Suppressor macrophage (primary cell): Measurements from ENCODE around the gene PARG.
"Not testable (repeated sequence)": the region's sequence is repeated elsewhere in the genome, so short reads cannot be mapped to it uniquely, and the experiment has no call there.

ENCODE experiments used
- DNase-seq, 4 experiments: peaks; one replicate each; pipeline ENCODE4 v3.0.0-alpha.2; 2020 to 2022

Gene PARG

DNA sequence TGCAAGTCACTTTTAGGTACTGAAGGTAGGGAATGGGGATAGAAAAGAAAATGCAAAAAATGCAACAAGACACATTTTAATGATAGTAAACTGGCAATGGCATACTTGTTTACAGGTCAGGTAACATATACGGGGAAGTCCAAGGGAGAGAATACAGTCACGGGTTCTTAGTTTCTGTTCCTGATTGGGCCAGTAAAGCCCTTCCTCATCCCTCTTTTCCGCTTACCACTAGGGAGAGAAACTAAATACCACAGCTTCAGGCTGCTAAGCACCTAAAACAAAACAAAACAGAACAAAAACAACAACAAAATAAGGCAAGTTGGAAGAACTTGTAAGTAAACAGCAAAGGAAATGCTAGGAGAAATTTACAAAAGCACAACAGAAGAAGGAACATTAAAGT is 114.5 kb downstream of the PARG start:
- DNase-seq = peak; percentile 29 to 63 (median 50)

DNA sequence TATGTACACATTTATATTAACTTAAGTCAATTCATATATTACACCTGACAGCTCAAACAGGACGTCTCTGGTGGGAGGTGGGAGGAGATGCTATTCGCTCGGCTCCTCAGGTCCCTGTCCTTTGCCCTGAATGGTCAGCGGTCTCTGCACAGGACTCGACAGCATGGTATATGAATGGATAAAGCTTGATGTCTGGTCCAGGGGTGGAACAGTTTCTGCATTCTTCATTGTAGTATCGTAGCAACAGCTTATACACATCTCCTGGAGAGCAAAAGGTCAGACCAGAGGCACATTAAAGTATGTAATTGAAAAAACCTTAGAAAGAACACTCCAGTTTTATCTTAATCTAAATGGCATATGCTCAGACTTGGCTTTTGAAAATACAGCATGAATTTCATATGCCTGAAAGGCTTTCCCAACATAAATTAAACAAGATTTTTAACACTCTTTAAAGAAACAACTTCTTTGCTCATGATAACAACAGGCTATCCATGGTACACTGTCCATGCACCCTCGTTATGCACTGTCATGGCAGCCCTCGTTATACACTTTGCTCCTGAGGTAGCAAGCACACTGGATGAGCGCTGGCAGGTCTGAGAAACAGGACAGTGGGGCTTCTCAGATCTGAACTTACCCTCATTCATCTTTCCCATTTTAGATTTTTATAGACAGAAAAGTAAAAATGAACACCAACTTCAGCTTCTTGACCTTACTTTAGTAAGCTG is 122.4 kb downstream of the PARG start:
- DNase-seq = no peak

DNA sequence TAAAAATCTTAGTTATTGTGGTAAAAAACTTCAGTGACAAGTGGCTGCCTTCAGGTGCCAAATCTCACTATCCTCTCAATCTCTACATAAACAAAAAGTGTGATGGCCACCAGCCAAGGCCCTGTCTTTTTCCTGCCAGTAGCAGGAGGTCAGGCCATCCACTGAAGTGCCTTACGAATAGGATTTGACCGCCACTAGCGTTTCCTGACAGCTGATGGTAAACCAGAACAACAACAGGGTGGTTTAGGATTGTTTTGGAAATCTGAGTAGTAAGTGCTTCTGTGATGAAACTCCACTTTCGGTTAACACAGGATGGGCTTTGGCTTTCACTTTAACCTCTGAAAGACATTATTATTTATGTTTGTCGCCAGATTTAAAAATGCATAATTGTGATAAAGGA is 124.0 kb downstream of the PARG start:
- DNase-seq = no peak

DNA sequence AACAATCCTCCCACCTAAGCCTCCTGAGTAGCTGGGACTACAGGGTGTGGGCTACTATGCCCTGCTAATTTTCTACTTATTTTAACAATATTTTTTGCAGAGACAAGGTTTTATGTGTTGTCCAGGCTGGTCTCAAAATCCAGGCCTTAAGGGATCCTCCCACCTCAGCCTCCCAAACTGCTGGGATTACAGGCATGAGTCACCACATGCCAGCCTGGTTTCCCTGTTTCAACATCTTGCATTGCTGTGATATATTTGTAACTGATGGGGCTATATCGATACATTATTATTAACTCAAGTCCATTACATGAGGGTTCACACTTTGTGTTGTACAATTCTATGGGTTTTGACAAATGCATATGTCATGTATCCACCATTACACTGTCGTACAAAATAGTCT is 137.8 kb downstream of the PARG start:
- DNase-seq = no peak

DNA sequence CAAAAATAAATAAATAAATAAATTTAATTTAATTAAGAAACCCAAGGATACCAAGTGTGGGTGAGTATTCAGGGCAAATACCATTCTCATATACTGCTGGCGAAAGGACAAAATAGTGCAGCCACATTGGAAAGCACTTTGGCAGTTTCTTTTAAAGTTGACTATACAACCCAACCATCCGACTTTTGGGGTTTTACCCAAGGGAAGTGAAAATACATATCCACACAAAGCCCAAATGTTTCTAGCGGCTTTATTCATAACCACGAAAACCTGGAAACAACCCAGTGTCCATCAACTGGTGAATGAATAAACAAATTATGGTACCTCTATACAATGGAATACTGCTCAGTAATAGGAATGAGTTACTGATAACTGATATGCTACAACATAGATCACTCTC is 143.6 kb downstream of the PARG start:
- no peak for DNase-seq

DNA sequence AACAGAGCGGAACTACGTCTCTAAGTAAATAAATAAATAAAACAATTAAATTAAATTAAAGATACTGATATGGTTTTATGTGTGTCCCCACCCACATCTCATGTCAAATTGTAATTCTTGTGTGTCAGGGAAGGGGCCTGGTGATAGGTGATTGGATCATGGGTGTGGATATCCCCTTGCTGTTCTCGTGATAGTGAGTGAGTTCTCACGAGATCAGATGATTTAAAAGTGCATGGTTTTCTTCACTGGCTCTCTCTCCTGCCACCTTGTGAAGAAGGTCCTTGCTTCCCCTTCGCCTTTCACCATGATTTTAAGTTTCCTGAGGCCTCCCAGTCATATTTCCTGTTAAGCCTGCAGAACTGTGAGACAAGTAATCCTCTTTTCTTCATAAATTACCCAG is 150.7 kb downstream of the PARG start:
- DNase-seq = no peak

DNA sequence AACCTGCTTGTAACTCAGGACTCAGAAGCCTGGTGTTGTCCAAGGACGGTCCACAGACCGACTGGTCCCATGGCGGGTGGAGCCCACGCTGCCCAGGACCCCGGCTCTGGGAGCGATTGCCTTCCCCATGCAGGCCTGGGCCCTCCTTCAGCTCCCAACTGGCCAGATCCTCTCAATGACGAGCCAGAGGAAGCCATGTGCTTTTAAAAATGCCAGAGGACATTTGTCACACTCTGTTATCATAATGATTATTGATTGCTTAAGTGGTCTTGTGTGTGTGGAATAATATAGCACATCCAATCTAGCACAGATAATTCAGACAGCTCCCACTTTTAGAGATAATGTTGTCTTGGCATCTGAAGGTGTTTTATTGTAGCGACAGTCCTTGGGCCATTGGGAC is 157.1 kb downstream of the PARG start:
- DNase-seq = no peak

DNA sequence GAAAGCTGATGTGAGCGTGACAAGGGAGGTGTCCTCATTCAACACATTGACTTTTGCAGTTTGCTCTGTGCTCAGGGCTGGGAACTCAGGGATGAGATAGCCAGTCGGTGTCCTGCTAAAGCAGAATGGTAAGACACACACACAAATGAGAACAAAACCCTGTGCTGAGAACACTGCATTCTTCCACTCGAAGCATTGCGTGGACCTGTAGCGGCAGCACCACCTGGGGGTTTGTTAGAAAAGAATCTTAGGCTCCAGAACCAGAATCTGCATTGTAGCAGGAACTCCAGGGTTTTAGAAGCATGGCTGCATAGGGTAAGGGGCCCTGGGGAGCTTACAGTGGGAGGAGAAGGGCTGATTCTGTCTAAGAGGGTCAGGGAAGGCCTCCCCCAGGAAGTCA is 158.2 kb downstream of the PARG start:
- DNase-seq = no peak

DNA sequence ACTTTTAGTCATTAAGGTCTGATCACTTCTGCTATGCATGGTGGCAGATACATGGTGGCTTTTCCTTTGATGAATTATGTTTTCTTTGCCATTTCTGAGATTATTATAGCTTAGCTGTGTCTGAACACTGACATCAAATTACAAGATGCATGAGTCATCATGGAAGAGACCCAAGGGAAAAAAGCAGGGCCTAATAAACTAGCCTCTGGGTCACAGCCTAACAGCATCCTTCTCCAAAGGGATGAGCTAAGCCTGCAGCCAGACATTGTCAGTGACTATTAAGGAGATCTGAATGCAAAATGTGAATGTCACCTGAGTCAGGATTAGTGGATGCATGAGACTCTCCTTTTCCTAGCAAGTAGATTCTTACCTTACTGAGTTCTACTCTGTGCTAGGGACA is 160.6 kb downstream of the PARG start:
- DNase-seq = no peak

DNA sequence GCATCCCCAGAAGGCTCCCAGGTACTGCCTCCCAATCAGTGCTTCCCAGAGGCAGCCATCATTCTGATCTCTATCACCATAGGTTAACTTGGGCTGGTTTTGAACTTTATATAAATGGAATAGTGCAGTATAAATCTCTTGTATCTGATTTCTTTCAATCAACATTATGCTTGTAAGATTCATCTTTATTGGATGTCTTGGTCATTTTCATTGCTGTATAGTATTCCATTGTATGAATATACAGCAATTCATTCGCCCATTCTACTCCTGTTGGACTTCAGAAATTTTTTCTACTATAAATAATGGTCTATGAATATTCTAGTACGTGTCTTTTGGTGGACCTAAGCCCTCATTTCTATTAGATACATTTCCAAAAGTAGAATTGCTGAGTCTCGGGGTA is 163.6 kb downstream of the PARG start:
- no peak for DNase-seq

DNA sequence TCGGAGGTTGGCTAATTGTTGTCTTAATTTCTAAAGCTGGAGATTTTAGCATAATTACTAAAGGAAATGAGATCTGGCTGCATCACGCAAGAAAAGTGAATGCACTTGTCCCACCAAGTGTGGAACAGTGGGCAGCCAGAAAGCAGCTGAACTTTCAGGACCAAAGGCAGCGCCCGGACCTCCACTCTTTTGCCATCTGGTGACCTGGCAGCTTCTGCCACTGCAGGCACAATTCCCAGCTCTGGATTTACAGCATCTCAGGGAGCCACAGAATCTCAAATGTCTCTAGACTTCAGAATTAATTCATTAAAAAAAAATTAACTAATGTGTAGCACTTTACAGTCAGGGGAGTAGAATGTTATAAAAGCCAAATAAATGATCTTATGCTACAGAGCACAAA is 165.0 kb downstream of the PARG start:
- no peak for DNase-seq

DNA sequence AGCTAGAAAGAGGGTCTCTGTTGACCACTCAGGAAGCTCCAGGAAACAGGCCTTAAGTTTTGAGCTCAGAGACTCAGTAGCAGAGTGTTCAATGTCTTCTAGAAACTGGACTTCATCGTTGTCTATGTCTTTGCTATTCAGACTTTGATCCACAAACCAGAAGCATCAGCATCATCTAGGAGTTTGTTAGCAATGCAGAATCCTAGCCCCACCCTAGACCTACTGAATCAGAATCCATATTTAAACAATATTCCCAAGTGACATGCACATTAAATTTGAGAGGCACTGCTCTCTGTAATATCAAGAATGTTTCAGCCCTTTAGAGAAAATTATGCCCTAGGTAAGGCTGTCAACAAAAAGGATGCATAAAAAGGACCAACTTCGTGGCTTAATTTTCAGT is 166.8 kb downstream of the PARG start:
- no peak for DNase-seq

DNA sequence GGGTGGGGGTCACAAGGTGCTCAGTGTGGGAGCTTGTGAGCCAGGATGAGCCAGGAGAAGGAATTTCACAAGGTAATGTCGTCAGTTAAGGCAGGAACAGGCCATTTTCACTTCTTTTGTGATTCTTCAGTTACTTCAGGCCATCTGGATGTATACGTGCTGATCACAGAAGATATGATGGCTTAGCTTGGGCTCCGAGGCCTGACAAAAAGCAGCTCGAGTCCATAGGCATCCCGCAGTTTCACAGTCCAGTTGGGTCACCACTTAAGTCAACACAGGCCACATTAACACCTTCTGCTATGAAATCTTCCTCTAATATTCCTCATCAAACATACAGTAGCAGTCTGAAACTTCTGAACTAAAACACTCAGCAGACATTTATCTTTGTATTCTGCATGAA is 168.9 kb downstream of the PARG start:
- not testable (repeated sequence) for DNase-seq

DNA sequence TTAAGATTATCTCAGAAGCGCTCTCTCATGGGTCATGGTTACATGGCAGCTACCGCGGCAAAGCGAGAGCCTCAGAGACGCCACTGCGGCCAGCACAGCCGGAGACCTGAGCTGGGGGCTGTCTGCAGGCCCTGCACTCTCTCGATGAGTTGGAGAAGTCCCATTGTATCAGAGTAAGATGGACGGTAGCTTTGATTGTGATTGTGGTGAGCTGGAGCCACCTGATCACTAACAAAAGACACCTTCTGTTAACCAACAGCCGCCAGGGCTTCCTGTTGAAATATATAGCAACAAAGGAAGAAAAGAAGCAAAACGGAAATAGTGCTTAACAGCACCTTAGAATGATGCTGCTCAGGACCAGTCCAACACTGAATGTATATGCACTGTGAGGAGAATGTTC is 170.8 kb downstream of the PARG start:
- not testable (repeated sequence) for DNase-seq

DNA sequence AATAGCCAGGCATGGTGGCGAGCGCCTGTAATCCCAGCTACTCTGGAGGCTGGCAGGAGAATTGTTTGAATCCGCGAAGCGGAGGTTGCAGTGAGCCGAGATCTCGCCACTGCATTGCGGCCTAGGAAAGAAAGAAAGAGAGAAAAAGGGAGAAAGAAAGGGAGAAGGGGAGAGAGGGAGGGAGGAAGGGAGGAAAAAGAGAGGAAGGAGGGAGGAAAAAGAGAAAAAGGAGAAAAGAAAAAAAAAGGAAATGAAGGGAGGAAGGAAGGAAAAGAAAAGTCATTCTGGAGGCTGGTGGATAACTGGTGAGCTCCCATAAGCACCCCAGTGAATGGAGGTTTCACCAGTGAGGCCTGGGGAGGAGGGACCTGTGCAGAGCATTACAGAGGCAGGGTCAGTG is 172.1 kb downstream of the PARG start:
- DNase-seq = no peak

DNA sequence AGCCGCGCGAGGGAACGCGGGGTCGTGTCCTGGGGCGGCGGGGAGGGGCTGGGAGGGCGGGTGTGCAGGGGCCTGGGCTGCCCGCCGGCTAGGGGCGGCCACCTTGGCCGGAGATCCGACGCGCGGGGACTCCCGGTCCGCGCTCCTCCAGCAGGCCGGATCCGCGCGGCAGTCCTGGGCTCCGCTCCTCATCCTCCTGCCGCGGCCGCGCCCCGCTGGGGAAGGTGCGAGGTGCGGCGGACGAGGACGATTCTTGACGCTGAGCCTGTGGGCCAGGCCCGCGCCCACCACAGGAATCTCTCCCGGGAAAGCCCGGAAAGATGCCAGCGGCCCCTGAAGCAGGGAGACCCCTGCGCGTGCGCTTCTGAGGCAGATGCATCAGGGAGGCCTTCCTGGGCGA is 173.1 kb downstream of the PARG start:
- DNase-seq = no peak

DNA sequence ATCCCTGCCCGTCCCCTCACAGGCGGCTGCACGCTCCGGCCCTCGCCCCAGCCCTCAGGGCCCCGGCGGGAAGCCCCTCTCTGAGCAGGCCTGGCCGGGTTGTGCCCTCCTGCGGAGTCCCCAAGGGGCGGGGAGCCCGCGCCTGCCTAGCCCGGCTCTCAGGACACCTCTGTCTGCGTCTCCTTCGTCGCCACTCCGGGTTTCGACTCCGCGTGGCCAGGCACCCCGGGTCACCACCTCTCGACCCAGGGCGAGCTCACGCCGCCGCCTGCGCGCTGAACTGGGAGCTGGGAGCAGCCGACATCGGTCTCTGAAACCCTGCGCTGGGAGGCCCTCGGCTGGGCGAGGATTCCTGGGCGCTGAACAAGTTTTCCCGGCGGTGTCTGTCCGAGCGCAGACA is 173.5 kb downstream of the PARG start:
- no peak for DNase-seq
